Measurements from ENCODE around the gene IFRD2. TPM values are rescaled to one million over a fixed set of nuclear protein-coding genes. Genes with fewer than 3 reads are reported as not detected.
"Not testable (repeated sequence)": the region's sequence is repeated elsewhere in the genome, so short reads cannot be mapped to it uniquely, and the experiment has no call there.

The IFRD2 gene
- total RNA-seq, 2 donors from 2014 or later = 56.6 to 70.9 TPM

DNA sequence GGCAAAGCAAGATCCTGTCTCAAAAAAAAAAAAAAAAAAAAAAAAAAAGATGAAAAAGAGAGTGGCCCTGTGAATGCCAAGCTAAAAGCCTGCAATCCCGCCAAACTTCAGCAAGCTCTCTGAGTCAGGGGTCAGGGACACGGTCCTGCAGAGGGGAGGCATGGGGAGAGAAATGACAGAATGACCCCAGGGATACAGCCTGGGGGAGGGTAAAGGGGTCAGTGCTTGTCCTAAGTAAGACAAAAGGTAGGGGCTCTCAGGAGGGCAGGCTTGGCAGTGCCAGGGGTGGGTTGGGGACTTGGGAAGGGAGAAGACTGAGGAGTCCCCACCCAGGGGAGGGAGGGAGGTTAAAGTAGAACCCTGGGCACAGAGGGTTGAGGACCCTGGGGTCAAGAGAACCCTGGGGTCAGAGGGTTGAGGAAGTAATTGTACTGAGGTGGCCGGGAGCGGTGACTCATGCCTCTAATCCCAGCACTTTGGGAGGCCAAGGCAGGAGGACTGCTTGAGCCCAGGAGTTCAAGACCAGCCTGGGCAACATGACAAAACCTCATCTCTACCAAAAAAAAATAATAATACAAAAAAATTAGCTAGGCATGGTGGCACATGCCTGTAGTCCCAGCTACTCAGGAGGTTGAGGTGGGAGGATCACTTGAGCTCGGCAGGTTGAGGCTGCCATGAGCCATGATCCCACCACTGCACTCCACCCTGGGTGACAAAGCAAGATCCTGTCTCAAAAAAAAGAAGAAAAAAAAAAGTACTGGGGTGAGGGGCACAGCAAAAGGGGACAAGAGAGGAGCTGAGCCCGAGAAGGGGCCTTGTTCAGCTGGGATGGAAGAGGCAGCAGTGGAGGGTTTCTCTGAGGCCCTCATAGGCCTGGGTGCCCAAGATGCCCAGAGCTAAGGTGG is 28.5 kb downstream of the IFRD2 start:
- H3K4me3 Mint-ChIP-seq = peak overlapping the region; percentile 18
- TF ChIP-seq, protein P1, sequence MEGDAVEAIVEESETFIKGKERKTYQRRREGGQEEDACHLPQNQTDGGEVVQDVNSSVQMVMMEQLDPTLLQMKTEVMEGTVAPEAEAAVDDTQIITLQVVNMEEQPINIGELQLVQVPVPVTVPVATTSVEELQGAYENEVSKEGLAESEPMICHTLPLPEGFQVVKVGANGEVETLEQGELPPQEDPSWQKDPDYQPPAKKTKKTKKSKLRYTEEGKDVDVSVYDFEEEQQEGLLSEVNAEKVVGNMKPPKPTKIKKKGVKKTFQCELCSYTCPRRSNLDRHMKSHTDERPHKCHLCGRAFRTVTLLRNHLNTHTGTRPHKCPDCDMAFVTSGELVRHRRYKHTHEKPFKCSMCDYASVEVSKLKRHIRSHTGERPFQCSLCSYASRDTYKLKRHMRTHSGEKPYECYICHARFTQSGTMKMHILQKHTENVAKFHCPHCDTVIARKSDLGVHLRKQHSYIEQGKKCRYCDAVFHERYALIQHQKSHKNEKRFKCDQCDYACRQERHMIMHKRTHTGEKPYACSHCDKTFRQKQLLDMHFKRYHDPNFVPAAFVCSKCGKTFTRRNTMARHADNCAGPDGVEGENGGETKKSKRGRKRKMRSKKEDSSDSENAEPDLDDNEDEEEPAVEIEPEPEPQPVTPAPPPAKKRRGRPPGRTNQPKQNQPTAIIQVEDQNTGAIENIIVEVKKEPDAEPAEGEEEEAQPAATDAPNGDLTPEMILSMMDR (conservative IDR thresholded peaks at IDR 0.05) = no peak
- no peaks in the 10 kb centered on the region for H3K9me3 Mint-ChIP-seq
- H3K36me3 Mint-ChIP-seq (ENCODE audit: low read depth) = peaks cover 3% of the 10 kb centered on the region
- peaks cover 4% of the 10 kb centered on the region for H3K36me3 ChIP-seq (ENCODE audit: control insufficient read depth, insufficient read depth, low read length)
- peak overlapping the region; percentile 94 for H3K27ac Mint-ChIP-seq
- no peak for DNase-seq
- H3K4me1 Mint-ChIP-seq = peaks cover 25% of the 10 kb centered on the region
- H3K4me1 ChIP-seq (ENCODE audit: control insufficient read depth, insufficient read depth, low read length) = peaks cover 12% of the 10 kb centered on the region
- H3K27me3 ChIP-seq (ENCODE audit: control insufficient read depth, insufficient read depth, low read length, poor library complexity, severe bottlenecking) = no peaks in the 10 kb centered on the region
- 68 to 86% methylated on average over 4 to 6 of the region's 6 CpGs for WGBS, 2 experiments (ENCODE audit: insufficient coverage in 1 of 2, insufficient read length in 1 of 2)
- peaks cover 3% of the 10 kb centered on the region for H3K27me3 Mint-ChIP-seq (ENCODE audit: insufficient read depth)
- no peaks in the 10 kb centered on the region for H3K9me3 ChIP-seq (ENCODE audit: control insufficient read depth, low read length)
- no peak overlapping the region for H3K4me3 ChIP-seq (ENCODE audit: low read length)
- H3K27ac ChIP-seq (ENCODE audit: low read depth, low read length) = peak overlapping the region; percentile 92
- no peak overlapping the region for H3K9ac ChIP-seq (ENCODE audit: extremely low read depth, low read length, poor library complexity, severe bottlenecking)

DNA sequence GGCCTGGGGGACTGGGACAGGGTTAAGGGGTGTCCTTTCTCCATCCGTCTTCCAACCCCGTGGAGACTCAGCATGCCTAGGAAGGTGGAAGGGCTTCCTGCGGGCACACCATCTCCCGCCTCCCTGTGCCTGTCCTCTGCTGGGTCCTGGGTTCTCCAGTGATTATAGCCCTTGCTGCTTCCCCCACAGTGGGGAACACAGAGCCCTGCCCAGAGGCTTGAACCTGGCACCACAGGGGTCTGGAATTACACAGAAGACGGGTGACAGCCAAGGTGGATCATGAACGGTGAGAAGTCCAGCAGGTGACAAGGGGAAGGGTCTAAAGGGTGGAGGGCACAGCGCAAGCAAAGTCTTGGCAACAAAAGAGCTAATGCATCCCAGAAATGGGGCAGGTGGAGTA is 29.5 kb downstream of the IFRD2 start:
- Mint-ChIP-seq H3K36me3 (ENCODE audit: low read depth) (peaks cover 12% of the 10 kb centered on the region), H3K27ac (peak overlapping the region; percentile 65), H3K4me1 (peaks cover 22% of the 10 kb centered on the region), H3K4me3 (no peak overlapping the region), H3K27me3 (ENCODE audit: insufficient read depth) (no peaks in the 10 kb centered on the region), H3K9me3 (no peaks in the 10 kb centered on the region)
- H3K9me3 ChIP-seq (ENCODE audit: control insufficient read depth, low read length) = no peaks in the 10 kb centered on the region
- peaks cover 12% of the 10 kb centered on the region for H3K4me1 ChIP-seq (ENCODE audit: control insufficient read depth, insufficient read depth, low read length)
- H3K27me3 ChIP-seq (ENCODE audit: control insufficient read depth, insufficient read depth, low read length, poor library complexity, severe bottlenecking) = no peaks in the 10 kb centered on the region
- 94 to 96% methylated on average over 7 of the region's 7 CpGs for WGBS, 2 experiments (ENCODE audit: insufficient coverage in 1 of 2, insufficient read length in 1 of 2)
- H3K9ac ChIP-seq (ENCODE audit: extremely low read depth, low read length, poor library complexity, severe bottlenecking) = no peak overlapping the region
- peaks cover 13% of the 10 kb centered on the region for H3K36me3 ChIP-seq (ENCODE audit: control insufficient read depth, insufficient read depth, low read length)
- TF ChIP-seq, protein P1 (conservative IDR thresholded peaks at IDR 0.05) = no peak
- no peak overlapping the region for H3K4me3 ChIP-seq (ENCODE audit: low read length)
- DNase-seq = no peak
- peak overlapping the region; percentile 17 for H3K27ac ChIP-seq (ENCODE audit: low read depth, low read length)

DNA sequence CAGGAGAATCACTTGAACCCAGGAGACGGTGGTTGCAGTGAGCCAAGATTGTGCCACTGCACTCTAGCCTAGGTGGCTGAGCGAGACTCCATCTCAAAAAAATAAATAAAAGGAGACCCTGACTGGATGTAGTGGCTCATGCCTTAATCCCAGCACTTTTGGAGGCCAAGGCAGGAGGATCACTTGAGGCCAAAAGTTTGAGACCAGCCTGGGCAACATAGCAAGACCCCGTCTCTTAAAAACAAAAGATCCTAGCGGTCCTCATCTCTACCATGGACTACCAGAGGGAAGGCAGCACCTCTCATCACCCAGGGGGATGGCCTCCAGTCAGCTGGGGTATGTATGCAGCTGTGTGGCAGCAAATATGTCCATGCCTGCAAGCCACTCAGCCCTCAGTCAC is 30.0 kb downstream of the IFRD2 start:
- H3K9me3 ChIP-seq (ENCODE audit: control insufficient read depth, low read length); H3K4me3 ChIP-seq (ENCODE audit: low read length); H3K27ac Mint-ChIP-seq; H3K9ac ChIP-seq (ENCODE audit: extremely low read depth, low read length, poor library complexity, severe bottlenecking); H3K27ac ChIP-seq (ENCODE audit: low read depth, low read length); H3K9me3 Mint-ChIP-seq; DNase-seq; H3K27me3 Mint-ChIP-seq (ENCODE audit: insufficient read depth); H3K27me3 ChIP-seq (ENCODE audit: control insufficient read depth, insufficient read depth, low read length, poor library complexity, severe bottlenecking); H3K4me3 Mint-ChIP-seq: not testable (repeated sequence)
- peaks cover 20% of the 10 kb centered on the region for H3K4me1 Mint-ChIP-seq
- Histone ChIP-seq H3K36me3 (ENCODE audit: control insufficient read depth, insufficient read depth, low read length) (peaks cover 19% of the 10 kb centered on the region), H3K4me1 (ENCODE audit: control insufficient read depth, insufficient read depth, low read length) (peaks cover 12% of the 10 kb centered on the region)
- peaks cover 18% of the 10 kb centered on the region for H3K36me3 Mint-ChIP-seq (ENCODE audit: low read depth)
- 96 to 98% methylated on average over 4 of the region's 4 CpGs for WGBS, 2 experiments (ENCODE audit: insufficient coverage in 1 of 2, insufficient read length in 1 of 2)
